LNCAP (cell line): ENCODE results near the gene FGF8.

Experiments
- CTCF ChIP-seq: fragments of 450-650 bp; IDR thresholded peaks from 2 replicates; pipeline ENCODE4 v1.5.1; 2017; ENCODE audit warnings: mild to moderate bottlenecking

FGF8 gene

GRCh38 chr10:101774589-101775272 lies 1.2 kb downstream of the FGF8 start:
- TF ChIP-seq CTCF = no peak

DNA sequence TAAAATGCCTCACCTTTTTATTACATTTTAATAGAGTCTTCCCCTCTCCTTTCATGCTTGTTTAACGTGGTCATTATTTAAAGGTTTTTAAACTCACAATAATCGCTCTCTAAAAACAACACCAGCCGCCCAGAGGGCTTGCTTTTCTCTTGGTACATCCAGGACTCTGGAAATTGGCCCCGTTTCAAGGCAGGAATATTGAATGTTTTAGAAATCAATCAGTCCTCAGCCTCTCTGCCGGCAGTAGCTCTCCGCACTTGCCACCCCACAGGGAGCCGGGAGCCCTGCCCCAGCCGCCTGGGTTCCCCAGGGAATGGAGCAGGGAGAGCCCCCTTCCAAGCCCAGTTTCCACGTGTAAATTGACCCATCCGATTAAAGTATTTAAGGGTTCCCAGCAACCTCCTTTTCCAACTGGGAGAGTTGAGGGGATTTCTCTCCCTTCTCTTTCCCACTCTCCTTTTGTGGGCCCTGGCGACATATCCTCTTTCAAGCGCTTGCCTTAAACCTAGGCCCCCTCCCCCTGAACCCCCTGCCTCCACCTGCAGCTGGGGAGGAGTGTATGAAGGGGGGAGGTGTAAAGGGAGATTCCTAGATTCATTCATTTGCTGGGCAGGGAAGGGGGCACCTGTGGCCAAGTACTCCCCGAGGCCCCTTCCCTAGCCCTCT lies 1.9 kb downstream of the FGF8 start:
- no peak for TF ChIP-seq CTCF

DNA sequence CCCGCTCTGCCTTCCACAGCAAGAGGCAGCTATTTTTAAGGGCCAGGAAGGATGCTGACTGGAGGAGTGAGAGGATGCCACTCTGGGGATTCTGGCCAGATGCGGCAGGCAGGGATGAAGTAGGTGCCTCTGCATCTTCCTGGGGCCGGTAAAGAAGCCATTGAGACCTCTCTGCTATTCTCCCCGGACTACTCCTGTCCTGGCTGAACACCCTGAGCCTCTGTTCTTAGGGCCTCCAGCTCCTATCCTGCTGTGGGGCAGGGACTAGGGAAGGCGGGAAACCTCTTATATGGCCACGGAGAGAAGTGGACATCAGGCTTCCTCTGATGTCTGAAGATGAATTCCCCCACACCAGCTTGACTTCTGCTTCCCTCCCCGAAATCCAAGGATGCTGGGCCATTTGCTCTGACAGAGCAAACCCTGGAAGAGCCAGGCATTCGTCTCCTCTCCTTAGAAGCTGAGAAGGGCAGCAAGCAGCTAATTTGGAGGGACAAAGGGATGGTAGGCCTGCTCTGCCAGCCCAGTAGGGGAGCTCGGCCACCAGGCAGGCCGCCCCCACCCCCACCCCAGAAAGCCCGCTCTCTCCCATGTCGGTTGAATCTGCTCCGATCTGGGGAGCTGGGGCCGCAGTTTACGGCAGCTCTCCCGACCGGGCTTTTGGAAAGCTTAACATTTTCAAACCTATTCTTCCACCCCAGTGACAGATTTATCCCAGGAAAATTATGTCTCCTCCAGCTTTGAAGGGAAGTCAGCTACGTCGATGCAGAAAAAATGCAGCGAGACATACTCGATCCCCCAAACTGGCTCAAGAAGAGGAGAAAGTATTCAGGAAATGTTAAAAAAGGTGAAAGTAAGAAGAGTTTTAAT lies 2.8 kb downstream of the FGF8 start:
- no peak for TF ChIP-seq CTCF

GRCh38 chr10:101772017-101772894 lies 3.7 kb downstream of the FGF8 start:
- TF ChIP-seq CTCF = no peak

GRCh38 chr10:101771380-101771779 lies 4.5 kb downstream of the FGF8 start:
- TF ChIP-seq CTCF = no peak

DNA sequence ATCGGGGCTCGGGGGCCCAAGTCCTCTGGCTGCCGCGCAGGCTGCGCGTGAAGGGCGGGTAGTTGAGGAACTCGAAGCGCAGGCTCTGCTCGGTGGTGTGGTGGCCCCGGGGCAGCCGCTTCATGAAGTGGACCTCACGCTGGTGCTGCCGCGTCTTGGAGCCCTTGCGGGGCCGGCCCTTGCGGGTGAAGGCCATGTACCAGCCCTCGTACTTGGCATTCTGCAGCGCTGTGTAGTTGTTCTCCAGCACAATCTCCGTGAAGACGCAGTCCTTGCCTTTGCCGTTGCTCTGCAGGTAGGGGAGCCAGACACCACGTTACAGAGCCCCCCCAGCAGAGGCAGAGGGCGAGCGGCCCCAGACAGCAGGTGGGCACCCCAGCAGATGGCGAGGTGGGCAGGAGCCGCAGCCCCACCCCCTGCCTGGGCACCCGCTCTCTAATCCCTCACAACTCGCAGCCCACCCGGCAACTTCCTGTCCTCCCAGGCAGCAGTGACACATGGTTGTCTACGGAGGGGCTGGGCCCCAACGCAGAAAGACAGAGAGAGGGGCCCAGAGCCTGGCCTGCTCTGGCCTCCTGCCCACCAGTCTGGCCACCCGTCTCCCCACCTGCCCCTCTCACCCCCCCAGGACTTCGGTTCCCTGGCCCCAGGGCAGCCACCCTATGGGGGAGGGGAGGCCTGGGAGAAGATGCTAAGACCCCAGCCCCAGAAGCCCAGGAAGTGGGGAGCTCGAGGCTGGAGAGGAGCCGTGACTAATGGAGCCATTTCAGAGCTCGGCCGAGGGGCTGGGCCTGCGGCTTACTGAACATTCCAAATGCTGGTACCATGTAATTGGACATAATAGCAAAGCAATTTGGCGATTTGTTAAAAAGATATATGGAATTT lies 5.3 kb downstream of the FGF8 start:
- TF ChIP-seq CTCF = no peak
